HCT116 (cell line): Measurements from ENCODE around the gene WSCD2. TPM values are rescaled to one million over a fixed set of nuclear protein-coding genes. Genes with fewer than 3 reads are reported as not detected.

Experiments
- ATAC-seq: fragments of 200-7000 bp; cut with Tn5 transposase; 2 replicates; pipeline ENCODE4 v1.9.1; 2020; ENCODE audit warnings: mild to moderate bottlenecking, moderate library complexity
- BruUV-seq: library from RNA; stranded (reverse); fragments of 400-500 nt; replicated peaks from 2 replicates; lab custom pipeline; 2021; lab: Mats Ljungman, UMichigan
- CTCF ChIA-PET: fragments of 300-600 bp; sonication (Branson Sonifier 250); formaldehyde crosslinking; loops from one replicate; lab custom pipeline; 2021; ENCODE audit warnings: antibody characterized with exemption; lab: Charles Lee
- POLR2A ChIA-PET: fragments of 300-600, 350-600 bp; sonication (Branson Sonifier 250); formaldehyde crosslinking; loops from one replicate; lab custom pipeline; 2021; ENCODE audit warnings: antibody characterized with exemption; lab: Charles Lee
- RAD21 ChIA-PET, 2 experiments: fragments of 300-600 bp; sonication (Branson Sonifier 250); formaldehyde crosslinking; loops; one replicate each; lab custom pipeline; 2023; ENCODE audit warnings: low total read pairs in 2 of 2; ENCODE audit not compliant: uncharacterized antibody in 2 of 2, unreplicated experiment in 2 of 2, low non-redundant PET in 1 of 2; lab: Charles Lee
- DNase-seq: peaks from one replicate; pipeline ENCODE4 v3.0.0-alpha.2; 2010; ENCODE audit warnings: low read depth, low spot score
- H2AFZ ChIP-seq: fragments of 200-600 bp; shearing (Covaris generic), sonication (generic); 2 replicates; pipeline ENCODE4 v1.6.1; 2017; ENCODE audit warnings: low read depth, mixed run types, mixed read lengths, antibody characterized with exemption, low read length; ENCODE audit not compliant: poor library complexity, severe bottlenecking
- H3K27ac ChIP-seq: 2 replicates; pipeline ENCODE4 v1.5.1; 2012; ENCODE audit warnings: low read depth, low read length
- H3K27me3 ChIP-seq: fragments of 200-600 bp; sonication (generic); 2 replicates; pipeline ENCODE4 v1.6.1; 2016; ENCODE audit warnings: mixed run types, low read length, mixed read lengths; ENCODE audit not compliant: insufficient read depth
- H3K36me3 ChIP-seq, 2 experiments: fragments of 200-500 bp in 1 of 2; fragments of 200-600 bp in 1 of 2; sonication (Bioruptor generic) in 1 of 2; sonication (generic) in 1 of 2; 2 replicates each; pipeline versions ENCODE4 v1.5.1 to v1.6.1; 2014 to 2016; ENCODE audit warnings: low read length in 2 of 2, inconsistent platforms in 1 of 2, mixed read lengths in 1 of 2, mixed run types in 1 of 2; ENCODE audit not compliant: insufficient read depth in 2 of 2, control insufficient read depth in 1 of 2
- H3K4me1 ChIP-seq, 2 experiments: fragments of 200-600 bp in 1 of 2; sonication (generic) in 1 of 2; 2 replicates each; pipeline versions ENCODE4 v1.5.1 to v1.6.1; 2012 to 2017; ENCODE audit warnings: low read length in 2 of 2, inconsistent platforms in 1 of 2, mild to moderate bottlenecking in 1 of 2, mixed read lengths in 1 of 2, mixed run types in 1 of 2, moderate library complexity in 1 of 2; ENCODE audit not compliant: insufficient read depth in 2 of 2, control insufficient read depth in 1 of 2
- H3K4me2 ChIP-seq: fragments of 200-600 bp; sonication (generic); 2 replicates; pipeline ENCODE4 v1.6.1; 2017; ENCODE audit warnings: mixed run types, low read length, mixed read lengths
- H3K4me3 ChIP-seq, 2 experiments: fragments of 200-600 bp in 1 of 2; sonication (generic) in 1 of 2; replicated peaks in 1 of 2; 2 replicates each; pipeline ENCODE4 v1.5.1; 2011 to 2016; ENCODE audit warnings: low read length in 2 of 2, control low read depth in 1 of 2, low read depth in 1 of 2, mild to moderate bottlenecking in 1 of 2, mixed read lengths in 1 of 2, mixed run types in 1 of 2
- H3K79me2 ChIP-seq: fragments of 200-600 bp; sonication (generic); 2 replicates; pipeline ENCODE4 v1.6.1; 2017; ENCODE audit warnings: mild to moderate bottlenecking, mixed run types, low read length, moderate library complexity, mixed read lengths; ENCODE audit not compliant: insufficient read depth
- H3K9ac ChIP-seq: fragments of 200-600 bp; sonication (generic); 2 replicates; pipeline ENCODE4 v1.6.1; 2016; ENCODE audit warnings: low read length, mixed read lengths
- H3K9me2 ChIP-seq: fragments of 200-600 bp; sonication (generic), shearing (Covaris generic); 2 replicates; pipeline ENCODE4 v1.6.1; 2017; ENCODE audit warnings: mixed run types, mild to moderate bottlenecking, moderate library complexity; ENCODE audit not compliant: insufficient read depth
- H3K9me3 ChIP-seq, 2 experiments: fragments of 200-500 bp in 1 of 2; fragments of 200-600 bp in 1 of 2; sonication (Bioruptor generic) in 1 of 2; sonication (generic) in 1 of 2; 2 replicates each; pipeline ENCODE4 v1.6.1; 2014 to 2017; ENCODE audit warnings: low read length in 2 of 2, mixed read lengths in 2 of 2, inconsistent platforms in 1 of 2, low read depth in 1 of 2, mild to moderate bottlenecking in 1 of 2, mixed run types in 1 of 2, moderate library complexity in 1 of 2; ENCODE audit not compliant: control insufficient read depth in 1 of 2, insufficient read depth in 1 of 2
- H4K20me1 ChIP-seq: fragments of 200-600 bp; sonication (generic), shearing (Covaris generic); 2 replicates; pipeline ENCODE4 v1.6.1; 2017; ENCODE audit warnings: mixed run types, mild to moderate bottlenecking, moderate library complexity; ENCODE audit not compliant: insufficient read depth
- ATF3 ChIP-seq: IDR thresholded peaks from 2 replicates; pipeline ENCODE4 v1.6.1; 2012
- CBX3 ChIP-seq: IDR thresholded peaks from 2 replicates; pipeline ENCODE4 v1.6.1; 2012; ENCODE audit warnings: low read depth
- EGR1 ChIP-seq: IDR thresholded peaks from 2 replicates; pipeline ENCODE4 v1.6.1; 2012; ENCODE audit warnings: low read depth
- JUND ChIP-seq: IDR thresholded peaks from 2 replicates; pipeline ENCODE4 v1.6.1; 2012
- POLR2A ChIP-seq: IDR thresholded peaks from 2 replicates; pipeline ENCODE4 v1.7.0; 2011; ENCODE audit warnings: borderline replicate concordance; ENCODE audit not compliant: insufficient read depth, insufficient read length; ENCODE audit errors: extremely low read depth
- POLR2AphosphoS5 ChIP-seq: IDR thresholded peaks from 2 replicates; pipeline ENCODE4 v1.6.1; 2011; ENCODE audit warnings: mild to moderate bottlenecking, low read depth, low read length, moderate library complexity
- RAD21 ChIP-seq: IDR thresholded peaks from 2 replicates; pipeline ENCODE4 v1.6.1; 2012; ENCODE audit warnings: low read depth, mild to moderate bottlenecking
- SIN3A ChIP-seq: IDR thresholded peaks from 2 replicates; pipeline ENCODE4 v1.6.1; 2012; ENCODE audit warnings: low read depth
- TCF7L2 ChIP-seq: IDR thresholded peaks from 2 replicates; pipeline ENCODE4 v1.7.0; 2011; ENCODE audit warnings: borderline replicate concordance, inconsistent platforms; ENCODE audit not compliant: insufficient read depth, insufficient read length; ENCODE audit errors: extremely low read depth
- YY1 ChIP-seq: IDR thresholded peaks from 2 replicates; pipeline ENCODE4 v1.6.1; 2011; ENCODE audit warnings: low read length, low read depth, moderate library complexity, mild to moderate bottlenecking; ENCODE audit not compliant: insufficient replicate concordance; ENCODE audit errors: extremely low read depth
- ZFX ChIP-seq: fragments of 450-650 bp; IDR thresholded peaks from 2 replicates; pipeline ENCODE4 v1.6.1; 2017
- ZNF274 ChIP-seq: fragments of 200-500 bp; sonication (Bioruptor generic); IDR thresholded peaks from 2 replicates; pipeline ENCODE4 v1.6.1; 2014; ENCODE audit warnings: mild to moderate bottlenecking, low read depth, low read length, inconsistent platforms
- intact Hi-C: fragments of 100-400 bp; cut with micrococcal nuclease; formaldehyde crosslinking; loops from 2 replicates; pipeline ENCODE4 v1.10.0; 2022
- total RNA-seq: library from RNA; stranded (reverse); gene quantifications from one replicate; pipeline ENCODE4 v1.2.1, GENCODE V29; 2021; ENCODE audit not compliant: unreplicated experiment
- TF ChIP-seq, protein P1 (sequence below): IDR thresholded peaks from 2 replicates; pipeline ENCODE4 v1.6.1; 2012; ENCODE audit warnings: low read depth

The WSCD2 gene
- total RNA-seq, 1 experiment from 2014 or later = 0.05 TPM

DNA sequence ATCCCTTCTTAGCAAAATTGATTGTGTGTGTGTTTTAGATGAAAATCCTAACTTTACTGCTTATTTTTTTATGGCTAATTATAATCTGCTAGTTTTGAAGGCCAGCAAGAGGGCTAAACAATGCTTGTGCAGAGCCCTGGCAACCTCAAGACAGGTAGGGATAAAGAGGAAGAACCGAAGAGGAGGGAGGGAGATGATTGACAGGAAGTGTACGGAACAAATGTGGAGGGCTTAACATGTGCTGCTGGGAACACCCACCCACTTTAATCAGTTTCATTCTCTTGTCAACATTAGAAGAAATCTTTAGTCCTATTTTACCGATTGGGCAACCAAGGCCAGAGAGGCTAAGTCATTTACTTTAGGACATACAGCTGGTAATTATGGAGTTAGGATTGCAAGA is 1.4 kb upstream of the WSCD2 start:
- no peak overlapping the region for H3K4me3 ChIP-seq
- peaks cover 0 to 8% of the 10 kb centered on the region in 2 experiments; a peak in 2 of 4 replicates for H3K4me1 ChIP-seq
- no peaks in the 10 kb centered on the region for H3K9me3 ChIP-seq
- H3K36me3 ChIP-seq = no peaks in the 10 kb centered on the region
- no peak for ATAC-seq
- no peaks in the 10 kb centered on the region for H3K79me2 ChIP-seq
- no peaks in the 10 kb centered on the region for H3K9me2 ChIP-seq
- no TSS peak for BruUV-seq
- no peak overlapping the region for H2AFZ ChIP-seq
- no peak for DNase-seq
- H3K4me2 ChIP-seq = no peak overlapping the region
- no peak overlapping the region for H3K9ac ChIP-seq
- RAD21 ChIA-PET = no interaction called here
- TF ChIP-seq TCF7L2 (no peak), YY1 (no peak), RAD21 (no peak), EGR1 (no peak), ZFX (no peak), ATF3 (no peak), POLR2AphosphoS5 (no peak), ZNF274 (no peak), SIN3A (no peak), POLR2A (no peak), CBX3 (no peak), JUND (no peak)
- TF ChIP-seq, protein P1, sequence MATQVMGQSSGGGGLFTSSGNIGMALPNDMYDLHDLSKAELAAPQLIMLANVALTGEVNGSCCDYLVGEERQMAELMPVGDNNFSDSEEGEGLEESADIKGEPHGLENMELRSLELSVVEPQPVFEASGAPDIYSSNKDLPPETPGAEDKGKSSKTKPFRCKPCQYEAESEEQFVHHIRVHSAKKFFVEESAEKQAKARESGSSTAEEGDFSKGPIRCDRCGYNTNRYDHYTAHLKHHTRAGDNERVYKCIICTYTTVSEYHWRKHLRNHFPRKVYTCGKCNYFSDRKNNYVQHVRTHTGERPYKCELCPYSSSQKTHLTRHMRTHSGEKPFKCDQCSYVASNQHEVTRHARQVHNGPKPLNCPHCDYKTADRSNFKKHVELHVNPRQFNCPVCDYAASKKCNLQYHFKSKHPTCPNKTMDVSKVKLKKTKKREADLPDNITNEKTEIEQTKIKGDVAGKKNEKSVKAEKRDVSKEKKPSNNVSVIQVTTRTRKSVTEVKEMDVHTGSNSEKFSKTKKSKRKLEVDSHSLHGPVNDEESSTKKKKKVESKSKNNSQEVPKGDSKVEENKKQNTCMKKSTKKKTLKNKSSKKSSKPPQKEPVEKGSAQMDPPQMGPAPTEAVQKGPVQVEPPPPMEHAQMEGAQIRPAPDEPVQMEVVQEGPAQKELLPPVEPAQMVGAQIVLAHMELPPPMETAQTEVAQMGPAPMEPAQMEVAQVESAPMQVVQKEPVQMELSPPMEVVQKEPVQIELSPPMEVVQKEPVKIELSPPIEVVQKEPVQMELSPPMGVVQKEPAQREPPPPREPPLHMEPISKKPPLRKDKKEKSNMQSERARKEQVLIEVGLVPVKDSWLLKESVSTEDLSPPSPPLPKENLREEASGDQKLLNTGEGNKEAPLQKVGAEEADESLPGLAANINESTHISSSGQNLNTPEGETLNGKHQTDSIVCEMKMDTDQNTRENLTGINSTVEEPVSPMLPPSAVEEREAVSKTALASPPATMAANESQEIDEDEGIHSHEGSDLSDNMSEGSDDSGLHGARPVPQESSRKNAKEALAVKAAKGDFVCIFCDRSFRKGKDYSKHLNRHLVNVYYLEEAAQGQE = no peak
- POLR2A ChIA-PET = no interaction called here
- H4K20me1 ChIP-seq = no peaks in the 10 kb centered on the region
- CTCF ChIA-PET = no interaction called here
- H3K27me3 ChIP-seq = peaks cover 67% of the 10 kb centered on the region
- no peak overlapping the region for H3K27ac ChIP-seq
- intact Hi-C loops = no loop called here
